GM18868 (cell line): ENCODE data around the gene GALNT2.
A peak's percentile ranks its signal among the peaks of the same experiment; 100 is the strongest.

Experiments used
- ATAC-seq: cut with Tn5 transposase; IDR thresholded peaks from one replicate; pipeline ENCODE4 v1.9.1; 2021; ENCODE audit warnings: mild to moderate bottlenecking, moderate library complexity; ENCODE audit not compliant: unreplicated experiment

GALNT2 gene

DNA sequence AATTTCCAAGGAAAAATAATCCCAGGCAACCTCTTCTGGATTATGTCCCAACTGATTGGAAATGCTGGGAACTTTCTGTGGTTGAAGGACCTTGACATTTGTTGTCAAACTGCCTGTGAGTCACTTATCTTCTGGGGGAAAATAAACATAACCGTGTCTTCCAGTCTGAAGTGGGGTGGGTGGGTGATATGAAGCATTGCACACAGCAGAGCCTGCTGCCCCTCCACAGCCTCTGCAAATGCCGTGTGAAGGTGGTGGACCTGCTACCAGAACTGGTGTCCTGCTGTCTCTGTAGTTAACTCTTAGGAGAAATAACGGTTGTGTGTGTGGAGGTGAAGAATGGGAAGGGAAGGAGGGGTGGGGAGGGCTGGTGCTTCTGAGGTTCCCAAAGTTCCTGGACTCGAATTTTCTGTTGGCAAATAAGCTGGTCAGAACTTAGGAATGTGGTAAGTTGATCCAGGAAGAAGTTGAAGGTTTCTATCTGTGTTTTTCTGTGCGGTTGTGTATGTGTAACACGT lies 23.2 kb downstream of the GALNT2 start:
- ATAC-seq: no peak

DNA sequence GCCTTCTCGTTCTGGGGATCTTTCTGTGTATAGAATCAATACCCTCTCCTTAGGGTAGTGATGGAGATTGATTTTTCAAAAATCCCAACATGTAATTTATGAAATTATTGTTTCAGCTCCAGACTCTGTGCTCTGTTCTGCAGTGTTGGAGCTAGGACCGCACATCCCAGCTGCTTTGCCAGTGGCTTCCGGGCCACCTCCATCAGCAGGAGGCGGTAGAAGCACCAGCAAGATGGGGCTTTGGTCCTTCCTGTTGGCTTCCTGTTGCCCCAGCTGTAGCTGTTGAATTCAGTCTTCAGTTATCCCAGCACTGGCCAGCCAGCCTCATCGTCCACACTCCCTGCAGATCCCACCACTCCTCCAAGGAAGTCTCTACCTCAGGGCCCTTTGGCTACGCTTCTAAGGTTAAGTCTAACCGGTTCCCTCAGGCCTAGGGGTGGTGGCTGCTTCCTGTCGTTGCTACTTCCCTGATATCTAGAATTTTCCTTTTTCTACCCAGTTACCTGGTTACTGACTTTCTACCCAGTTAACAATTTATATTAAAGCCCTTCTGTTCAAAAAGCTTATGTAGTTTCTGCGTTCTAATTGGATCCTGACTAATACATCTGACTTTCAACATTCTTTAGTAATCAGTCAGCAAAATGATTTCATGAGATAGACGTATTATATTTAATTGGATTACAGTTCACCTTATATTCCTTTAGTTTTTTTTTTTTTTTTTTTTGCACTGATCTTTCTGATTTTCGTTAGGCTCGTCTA lies 24.6 kb downstream of the GALNT2 start:
- no peak for ATAC-seq

DNA sequence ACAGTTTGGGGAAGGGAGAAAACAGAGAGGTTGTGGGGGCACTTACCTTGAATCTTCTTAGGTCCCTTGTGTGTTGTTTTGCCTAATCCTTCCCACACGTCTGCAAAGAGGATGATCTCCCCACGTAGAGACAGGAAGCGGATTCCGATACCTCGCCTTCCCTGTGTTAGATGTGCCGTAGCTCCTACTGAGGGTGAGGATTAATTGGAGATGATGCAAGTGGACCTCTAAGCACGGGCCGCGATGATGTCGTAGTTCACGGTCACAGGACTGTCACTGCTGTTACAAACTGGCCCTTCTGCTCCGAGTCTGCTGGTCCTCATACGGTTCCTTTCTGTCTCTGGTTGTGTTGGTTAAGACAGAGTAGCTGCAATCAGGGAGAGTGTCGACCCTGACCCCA lies 27.7 kb downstream of the GALNT2 start:
- no peak for ATAC-seq

DNA sequence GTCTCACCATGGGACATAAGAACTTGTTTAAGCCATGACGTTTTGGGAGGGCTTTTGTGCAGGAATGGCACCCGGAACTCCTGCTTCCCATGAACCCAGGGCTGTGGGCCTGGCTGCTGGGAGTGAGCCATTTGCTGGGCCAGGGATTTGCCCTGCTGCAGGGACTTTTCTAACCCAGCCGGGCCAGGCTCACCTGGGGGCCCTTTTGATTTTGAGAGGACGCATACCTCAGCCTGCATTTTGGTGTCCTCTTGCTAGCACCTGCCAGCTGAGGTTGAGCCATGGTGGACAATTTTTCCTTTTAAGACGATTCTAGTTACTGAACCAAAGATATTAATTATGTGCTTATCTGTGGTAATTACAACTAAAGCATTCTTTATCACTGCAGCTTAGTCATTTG lies 28.9 kb downstream of the GALNT2 start:
- no peak for ATAC-seq

DNA sequence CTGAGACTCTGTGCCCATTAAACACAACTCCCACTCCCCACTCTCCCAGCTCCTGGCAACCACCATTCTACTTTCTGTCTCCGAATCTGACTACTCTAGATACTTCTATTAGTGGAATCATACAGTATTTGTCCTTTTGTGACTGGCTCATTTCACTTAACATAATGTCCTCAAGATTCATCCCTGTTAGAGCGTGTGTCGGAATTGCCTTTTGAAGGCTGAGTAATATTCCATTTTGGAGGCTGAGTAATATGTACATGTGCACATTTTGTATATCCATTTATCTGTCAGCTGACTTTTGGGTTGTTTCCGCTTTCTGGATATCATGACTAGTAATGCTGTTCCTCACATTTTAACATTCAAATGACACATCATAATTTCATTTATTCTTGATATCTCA lies 30.3 kb downstream of the GALNT2 start:
- no peak for ATAC-seq

DNA sequence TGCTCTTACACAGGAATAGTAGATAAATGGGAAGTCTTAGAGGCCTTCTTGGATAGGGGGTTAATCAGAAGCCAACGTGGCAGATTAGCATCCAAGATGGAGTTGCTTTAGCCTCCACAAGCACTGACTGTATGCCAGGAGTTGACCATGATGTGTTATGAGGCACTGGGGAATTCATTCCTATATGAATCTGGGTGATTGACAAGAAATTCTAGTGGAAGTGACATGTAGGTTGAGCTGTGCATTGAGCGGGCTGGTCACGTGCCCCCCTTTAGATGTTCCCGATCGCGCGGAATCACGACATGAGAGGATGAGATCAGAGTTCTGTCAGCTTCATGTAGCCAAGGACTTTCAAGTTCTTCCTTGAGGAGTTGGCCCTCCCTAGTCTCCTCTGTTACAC lies 31.7 kb downstream of the GALNT2 start:
- no peak for ATAC-seq

DNA sequence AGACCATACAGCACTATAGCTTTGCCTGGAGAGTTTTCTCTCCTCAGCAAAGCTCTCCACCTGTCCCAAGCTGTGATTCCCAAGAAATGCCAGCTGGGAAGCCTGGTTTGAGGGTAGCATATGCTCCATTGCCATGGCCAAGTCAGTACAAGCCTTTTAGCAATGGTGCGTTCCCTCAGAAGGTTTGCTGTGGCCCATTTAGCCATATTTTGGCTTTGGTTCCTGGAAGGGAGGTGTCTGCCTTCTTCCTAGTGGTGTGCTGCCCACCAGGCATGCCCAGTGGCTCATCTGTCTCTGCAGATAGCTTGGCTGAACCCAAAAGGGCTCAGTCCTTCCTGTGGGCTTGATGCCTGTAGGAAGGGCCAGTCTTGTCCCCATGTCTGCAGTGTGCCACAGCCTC lies 32.4 kb downstream of the GALNT2 start:
- no peak for ATAC-seq

DNA sequence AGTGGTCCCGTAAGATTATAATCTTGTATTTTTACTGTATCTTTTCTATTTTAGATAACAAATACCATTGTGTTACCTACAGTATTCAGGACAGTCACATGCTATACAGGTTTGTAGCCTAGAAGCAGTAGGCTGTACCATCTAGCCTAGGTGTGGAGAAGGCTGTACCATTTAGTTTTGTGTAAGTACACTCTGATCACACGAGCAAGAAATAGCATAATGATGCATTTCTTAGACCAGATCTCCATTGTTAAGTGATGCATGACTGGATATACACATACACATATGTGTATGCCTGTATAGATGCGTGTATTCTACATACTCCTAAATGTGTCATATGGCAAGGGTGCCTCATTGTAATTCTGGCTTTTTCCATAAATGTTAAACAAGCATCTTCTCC lies 33.9 kb downstream of the GALNT2 start:
- no peak for ATAC-seq

DNA sequence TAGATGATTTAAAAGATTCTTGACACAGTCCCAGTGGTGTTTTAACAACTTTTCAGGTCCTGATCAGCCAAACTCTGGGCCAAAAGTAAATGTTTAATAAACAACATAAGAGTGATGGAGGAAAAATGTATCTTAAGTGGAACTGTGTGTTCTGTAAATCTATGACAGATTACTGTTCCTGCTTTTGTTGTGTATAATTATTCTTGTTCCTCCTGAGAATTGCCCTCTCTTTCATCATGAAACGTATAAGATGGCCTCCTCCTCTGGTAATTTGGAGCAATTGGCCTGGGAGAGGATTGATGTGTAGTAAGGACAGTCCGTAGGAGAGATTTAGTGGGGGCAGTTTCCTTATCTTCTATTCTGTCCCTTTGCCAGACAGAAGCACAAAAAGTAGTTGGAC lies 34.5 kb downstream of the GALNT2 start:
- ATAC-seq: no peak

DNA sequence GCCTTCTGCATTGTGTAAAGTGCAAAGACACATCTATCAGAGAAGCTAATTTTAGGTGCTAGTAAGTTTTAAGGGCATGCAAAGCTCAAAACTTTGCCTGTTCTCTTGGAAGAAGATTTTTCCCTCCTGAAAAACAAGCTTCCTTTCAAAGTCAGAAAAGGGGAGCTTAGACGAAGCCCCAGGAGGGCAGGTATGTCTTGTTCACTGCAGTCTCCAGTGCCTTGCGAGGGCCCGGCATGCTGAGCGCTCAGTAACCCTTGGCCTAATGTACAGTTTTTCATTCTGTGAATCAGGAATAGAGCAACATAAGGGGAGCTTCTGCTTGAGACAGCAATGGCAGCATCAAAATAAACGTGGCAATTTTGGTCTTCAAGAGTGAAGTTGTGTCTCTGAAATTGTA lies 35.0 kb downstream of the GALNT2 start:
- ATAC-seq: no peak

DNA sequence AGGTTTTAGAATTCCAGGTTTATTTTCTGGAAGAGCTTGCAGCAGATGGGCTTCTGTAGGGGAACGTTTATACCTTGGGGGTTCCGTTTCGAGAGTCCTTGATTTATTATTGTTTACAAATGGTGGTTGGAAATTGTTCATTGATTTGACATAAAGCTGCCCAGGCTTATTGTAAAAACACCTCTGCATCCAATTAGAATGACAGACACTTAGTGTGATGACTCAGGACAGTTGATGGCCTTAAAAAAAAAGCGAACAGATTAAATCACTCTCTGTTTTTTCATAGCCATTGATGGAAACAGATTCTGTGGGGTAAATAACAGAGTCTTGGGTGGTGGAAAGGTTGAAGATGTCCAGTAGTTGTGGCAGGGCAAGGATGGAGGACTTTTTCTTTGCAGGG lies 35.4 kb downstream of the GALNT2 start:
- ATAC-seq: no peak

DNA sequence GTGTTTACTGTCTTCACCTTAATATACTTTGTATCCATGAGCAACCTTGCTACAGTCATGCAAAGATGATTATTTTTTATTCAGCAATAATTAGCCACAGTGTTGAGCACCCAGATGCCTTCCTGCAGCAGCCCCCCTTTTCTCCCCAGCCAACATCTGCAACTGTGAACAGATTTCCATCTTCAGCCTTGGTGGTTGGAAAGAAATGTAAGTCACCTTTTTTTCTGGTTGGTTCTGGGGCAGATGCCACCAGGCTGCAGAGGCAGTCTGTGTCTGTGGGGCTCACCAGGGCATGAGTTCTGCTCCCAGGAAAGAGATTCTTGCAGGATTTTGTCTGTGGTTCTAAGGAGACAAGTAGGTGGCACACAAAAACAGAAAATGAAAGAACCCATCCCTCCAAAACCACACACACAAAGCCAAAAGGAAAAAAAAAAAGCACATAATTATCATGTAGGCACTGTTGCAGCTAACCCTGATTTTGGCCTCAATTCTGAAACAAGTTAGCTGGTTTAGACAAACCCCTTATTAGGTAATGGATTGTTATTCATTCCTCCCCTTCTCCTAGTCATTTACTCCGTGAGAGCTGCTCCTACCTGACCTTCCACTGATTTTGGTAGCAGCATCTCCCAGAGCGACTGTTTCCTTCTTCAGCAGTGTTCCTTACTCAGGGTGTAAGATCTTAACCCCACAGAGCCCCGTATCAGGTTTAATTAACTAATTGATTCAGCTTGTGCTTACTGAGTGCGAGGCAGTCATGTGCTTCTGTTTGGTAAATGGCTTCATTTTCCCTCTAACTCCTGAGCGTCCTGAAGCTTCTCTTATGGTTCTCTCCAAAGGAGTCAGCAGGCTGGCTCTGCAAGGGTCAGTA lies 36.5 kb downstream of the GALNT2 start:
- no peak for ATAC-seq

DNA sequence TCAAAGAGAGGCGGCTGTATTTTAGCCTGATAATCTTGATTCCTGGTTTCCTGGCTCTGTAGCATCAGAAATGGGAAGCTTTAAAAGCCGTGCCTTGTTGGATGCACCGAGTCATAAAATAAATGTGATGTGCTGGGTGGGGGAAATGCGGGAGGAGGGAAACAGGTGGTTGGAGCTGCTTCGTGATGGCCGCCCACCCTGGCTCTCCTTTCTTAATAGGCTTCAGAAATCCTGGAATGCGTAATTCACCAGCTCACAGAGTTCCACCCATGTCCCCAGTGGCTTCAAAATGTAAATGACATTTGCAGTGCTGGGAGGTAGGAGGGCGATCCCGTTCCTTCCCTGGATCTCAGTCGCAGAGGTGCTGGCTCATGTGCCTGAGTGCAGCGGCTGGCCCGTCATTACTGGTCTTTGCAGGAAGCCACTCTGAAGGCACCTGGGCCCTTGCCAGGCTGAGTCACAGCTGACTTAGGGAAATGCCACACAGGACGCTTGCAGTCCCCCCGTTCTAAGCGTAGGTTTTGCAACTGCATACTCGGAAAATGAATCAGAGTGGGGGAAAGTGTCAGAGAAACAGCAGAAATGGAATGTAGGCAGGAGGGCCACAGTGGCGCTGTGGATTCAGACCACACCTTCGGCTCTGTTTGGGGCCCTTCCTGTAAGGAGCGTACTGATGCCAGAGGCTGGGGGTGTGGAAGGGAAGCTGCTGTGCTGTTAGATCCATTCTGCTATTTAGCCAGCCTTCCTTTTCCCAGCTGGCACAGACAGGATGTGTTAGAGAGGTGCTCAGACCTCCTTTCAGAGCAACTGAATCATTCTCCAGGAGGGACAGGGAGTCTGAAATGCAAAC lies 37.6 kb downstream of the GALNT2 start:
- ATAC-seq: peak; percentile 71

DNA sequence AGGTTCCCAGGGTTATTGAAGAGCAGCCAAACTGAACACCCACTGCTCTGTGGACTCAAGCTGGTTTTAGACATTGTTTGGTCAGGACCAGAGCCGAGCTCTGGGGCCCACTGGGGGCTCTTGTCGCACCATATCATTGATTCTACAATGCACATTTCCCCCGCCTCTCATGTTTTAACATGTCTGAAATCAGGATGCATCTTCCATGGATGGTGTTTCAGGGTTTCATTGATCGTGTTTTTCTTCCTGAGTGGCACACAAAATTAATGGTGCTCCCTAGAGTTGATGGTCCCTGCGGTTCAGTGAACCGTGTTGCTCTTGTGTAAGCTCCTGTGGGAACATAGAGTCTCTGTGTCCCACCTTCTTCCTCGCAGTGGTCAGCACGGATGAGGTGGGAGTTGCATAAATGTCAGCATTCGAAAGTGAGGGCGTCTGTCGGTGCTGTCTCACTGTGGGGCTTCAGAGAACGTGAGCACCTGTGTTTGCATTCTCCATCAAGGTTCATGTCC lies 38.3 kb downstream of the GALNT2 start:
- no peak for ATAC-seq

DNA sequence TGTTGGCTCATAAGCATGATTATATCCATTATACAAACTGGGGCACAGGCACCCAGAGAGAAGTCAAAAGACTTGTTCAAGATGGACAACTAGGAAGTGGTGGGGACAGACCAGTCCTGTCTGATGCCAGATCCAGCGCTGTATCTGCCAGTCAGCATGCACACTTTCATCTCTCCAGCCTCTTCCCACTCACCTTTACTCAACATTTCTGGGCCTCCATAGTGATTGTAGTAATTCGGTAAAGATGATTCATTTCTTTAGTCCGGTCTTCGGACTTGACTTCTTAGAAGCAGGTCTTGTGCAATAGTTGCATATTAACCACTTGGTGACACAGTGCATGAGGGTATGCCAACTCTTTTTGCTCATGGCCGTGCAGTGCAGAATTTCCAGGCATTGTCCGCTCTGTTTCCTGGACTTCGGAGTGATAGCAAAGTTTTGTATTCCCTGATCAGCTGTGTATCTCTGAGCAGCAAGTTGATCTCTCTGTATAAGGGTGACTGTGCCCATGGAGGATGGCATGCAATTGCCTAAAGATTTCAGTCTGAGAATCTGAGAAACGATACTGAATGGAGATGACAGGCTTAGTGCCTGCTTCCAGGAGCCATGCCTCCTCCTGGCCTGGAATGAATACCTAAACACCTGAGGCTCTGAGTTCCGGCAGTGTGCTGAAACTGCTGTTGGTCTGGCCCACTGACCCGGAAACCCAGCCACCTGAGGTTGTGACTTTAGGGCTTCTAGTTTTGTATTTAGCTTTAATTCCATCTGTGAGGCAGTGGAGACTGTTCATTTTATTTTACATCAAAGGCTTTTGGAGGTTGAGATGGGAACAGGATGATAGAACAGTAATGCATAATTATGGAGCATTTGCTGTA lies 39.0 kb downstream of the GALNT2 start:
- ATAC-seq: no peak

DNA sequence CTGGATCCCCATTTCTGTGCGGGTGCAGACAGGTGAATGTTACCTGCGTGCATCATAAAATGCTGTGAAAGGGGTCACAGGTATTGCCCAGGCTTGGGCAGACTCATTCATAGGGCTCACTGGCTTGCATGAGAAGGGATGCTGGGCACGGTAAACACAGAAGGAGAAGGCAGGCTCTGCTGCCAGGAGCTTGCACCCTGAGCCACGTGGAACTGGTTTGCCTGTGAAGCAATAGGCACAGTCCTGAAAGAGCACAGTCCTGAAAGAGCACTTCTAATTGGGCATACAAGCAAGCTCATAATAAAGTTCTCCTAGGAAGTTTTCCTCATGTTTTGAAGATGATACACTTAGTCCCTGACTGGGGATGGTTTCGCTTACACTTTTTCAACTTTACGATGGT lies 40.9 kb downstream of the GALNT2 start:
- ATAC-seq: no peak

DNA sequence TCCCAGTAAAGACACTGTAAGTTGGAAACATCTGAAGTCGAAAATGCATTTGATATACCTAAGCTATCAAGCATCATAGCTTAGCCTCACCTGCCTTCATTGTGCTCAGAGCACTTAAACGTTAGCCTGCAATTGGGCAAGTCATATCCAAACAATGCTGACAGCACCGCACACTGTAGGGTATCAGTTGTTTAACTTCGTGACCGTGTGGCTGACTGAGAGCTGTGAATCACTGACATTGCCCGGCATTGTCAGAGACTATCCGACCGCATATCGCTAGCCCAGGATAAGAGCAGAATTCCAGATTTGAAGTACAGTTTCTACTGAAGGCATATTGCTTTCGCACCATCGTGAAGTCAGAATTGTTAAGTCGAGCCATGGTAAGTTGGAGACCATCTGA lies 41.5 kb downstream of the GALNT2 start:
- ATAC-seq: no peak

DNA sequence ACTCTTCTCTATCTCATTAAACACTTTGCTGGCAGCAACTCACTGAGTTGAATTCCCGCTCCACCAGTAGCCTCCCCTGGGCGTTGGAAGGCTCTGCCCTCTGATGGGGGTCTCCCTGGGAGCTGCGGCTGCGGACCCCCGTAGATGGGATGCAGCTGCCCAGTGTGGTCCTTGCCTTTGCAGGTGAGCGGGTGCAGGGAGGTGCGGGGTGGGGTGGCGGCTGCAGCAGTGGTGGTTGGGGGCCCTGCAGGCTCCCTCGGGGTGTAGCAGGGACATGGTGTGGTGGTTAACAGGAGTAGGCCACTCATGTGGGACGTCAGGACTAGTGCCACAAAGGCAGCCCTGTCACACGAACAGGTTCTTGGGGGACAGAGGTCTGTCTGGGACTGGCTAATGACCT lies 42.0 kb downstream of the GALNT2 start:
- no peak for ATAC-seq

DNA sequence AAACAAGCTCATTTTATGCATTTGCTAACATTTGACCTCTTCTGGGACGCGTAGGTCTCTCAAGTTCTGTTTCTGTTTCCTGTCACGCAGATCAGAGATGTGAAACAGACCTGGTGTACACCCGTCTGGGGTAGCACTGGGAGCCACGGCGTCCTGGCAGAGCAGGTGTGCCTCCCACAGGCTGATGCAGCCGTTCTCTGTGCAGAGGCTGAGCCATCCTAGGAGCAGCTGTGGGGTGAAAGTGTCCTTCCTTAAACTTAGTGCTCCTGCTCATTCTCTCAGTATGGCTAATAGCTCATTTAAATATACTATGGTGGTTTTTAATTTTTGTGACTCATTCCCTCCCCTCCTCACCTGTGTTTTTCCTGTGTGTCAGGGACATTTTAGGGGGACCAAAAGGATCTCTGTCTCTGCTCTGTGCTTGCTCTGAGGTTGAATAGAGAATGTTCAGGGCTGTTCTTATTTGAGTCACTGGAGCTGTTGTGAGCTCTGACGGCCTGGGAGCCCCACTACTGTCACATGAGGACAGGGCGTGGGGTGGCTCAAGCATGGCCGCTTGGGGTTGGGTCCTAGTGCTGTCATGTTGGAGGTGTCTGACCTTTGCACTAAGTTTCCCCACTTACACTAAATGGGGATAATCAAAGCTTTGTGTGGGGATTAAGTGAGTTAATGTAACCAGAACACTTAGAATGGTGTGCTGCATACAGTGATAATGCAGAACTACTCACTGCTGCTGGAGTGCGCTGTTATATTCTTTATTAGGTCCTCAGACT lies 43.0 kb downstream of the GALNT2 start:
- ATAC-seq: peak; percentile 86
